Measurements from ENCODE around the gene ZNF492. TPM values are rescaled to one million over a fixed set of nuclear protein-coding genes. Genes with fewer than 3 reads are reported as not detected.

The ZNF492 gene
- total and polyA plus RNA-seq, 10 donors: 0.04 to 1.3 (median 0.73) TPM; not detected in 1

GRCh38 chr19:22604571-22605274 is 29.4 kb upstream of the ZNF492 start:
- intact Hi-C loops (cut with DNase I; ENCODE audit: low total_unique reads): no loop called here
- no peak overlapping the region for H3K27ac ChIP-seq
- H3K9me3 ChIP-seq: peaks cover 0 to 99% (median 43%) of the 10 kb centered on the region in 8 donors
- H3K36me3 ChIP-seq: no peaks in the 10 kb centered on the region
- DNase-seq: no peak
- WGBS, 5 donors: 66 to 80% (median 76%) methylated on average over 10 of the region's 10 CpGs
- TF ChIP-seq POLR2A (IDR thresholded peaks at IDR 0.05): no peak
- TF ChIP-seq POLR2AphosphoS5 (IDR thresholded peaks at IDR 0.05): no peak
- no peak for TF ChIP-seq CTCF (IDR thresholded peaks at IDR 0.05 in 8 of 11, conservative IDR thresholded peaks at IDR 0.05 in 3 of 11)
- no peaks in the 10 kb centered on the region for H3K4me1 ChIP-seq
- H3K4me3 ChIP-seq: no peak overlapping the region
- peaks cover 0 to 6% (median 0%) of the 10 kb centered on the region in 7 donors for H3K27me3 ChIP-seq (replicated peaks in 1 of 7)

- Histone ChIP-seq H3K4me3 (no peak overlapping the region), H3K36me3 (no peaks in the 10 kb centered on the region), H3K27ac (no peak overlapping the region), H3K9me3 (peaks cover 0 to 99% (median 41%) of the 10 kb centered on the region in 8 donors), H3K4me1 (no peaks in the 10 kb centered on the region), H3K27me3 (replicated peaks in 1 of 7) (peaks cover 0 to under 1% (median 0%) of the 10 kb centered on the region in 7 donors)
- TF ChIP-seq POLR2AphosphoS5 (IDR thresholded peaks at IDR 0.05) (no peak), CTCF (IDR thresholded peaks at IDR 0.05 in 8 of 11, conservative IDR thresholded peaks at IDR 0.05 in 3 of 11) (no peak), POLR2A (IDR thresholded peaks at IDR 0.05) (no peak)
- intact Hi-C loops (cut with DNase I; ENCODE audit: low total_unique reads): no loop called here
- no peak for DNase-seq
- whole genome bisulfite sequencing, 5 donors: 64 to 79% (median 74%) methylated on average over 12 of the region's 12 CpGs
These were observed 28.6 kb upstream of the ZNF492 start for GRCh38 chr19:22605275-22606211.

GRCh38 chr19:22606212-22606553 is 27.9 kb upstream of the ZNF492 start:
- Histone ChIP-seq H3K9me3 (peaks cover 0 to 99% (median 38%) of the 10 kb centered on the region in 8 donors), H3K27me3 (replicated peaks in 1 of 7) (no peaks in the 10 kb centered on the region), H3K4me3 (no peak overlapping the region), H3K27ac (no peak overlapping the region), H3K36me3 (no peaks in the 10 kb centered on the region), H3K4me1 (no peaks in the 10 kb centered on the region)
- WGBS, 5 donors: 73 to 83% (median 74%) methylated on average over 1 to 2 of the region's 2 CpGs
- DNase-seq: no peak
- intact Hi-C loops (cut with DNase I; ENCODE audit: low total_unique reads): no loop called here
- no peak for TF ChIP-seq POLR2AphosphoS5 (IDR thresholded peaks at IDR 0.05)
- TF ChIP-seq POLR2A (IDR thresholded peaks at IDR 0.05): no peak
- no peak for TF ChIP-seq CTCF (IDR thresholded peaks at IDR 0.05 in 8 of 11, conservative IDR thresholded peaks at IDR 0.05 in 3 of 11)
